ENCODE data around the gene PLCG2. TPM values are rescaled to one million over a fixed set of nuclear protein-coding genes. Genes with fewer than 3 reads are reported as not detected.
"Not testable (repeated sequence)": the region's sequence is repeated elsewhere in the genome, so short reads cannot be mapped to it uniquely, and the experiment has no call there.

The PLCG2 gene
- total RNA-seq, 1 experiment from 2014 or later = 3.8 TPM

DNA sequence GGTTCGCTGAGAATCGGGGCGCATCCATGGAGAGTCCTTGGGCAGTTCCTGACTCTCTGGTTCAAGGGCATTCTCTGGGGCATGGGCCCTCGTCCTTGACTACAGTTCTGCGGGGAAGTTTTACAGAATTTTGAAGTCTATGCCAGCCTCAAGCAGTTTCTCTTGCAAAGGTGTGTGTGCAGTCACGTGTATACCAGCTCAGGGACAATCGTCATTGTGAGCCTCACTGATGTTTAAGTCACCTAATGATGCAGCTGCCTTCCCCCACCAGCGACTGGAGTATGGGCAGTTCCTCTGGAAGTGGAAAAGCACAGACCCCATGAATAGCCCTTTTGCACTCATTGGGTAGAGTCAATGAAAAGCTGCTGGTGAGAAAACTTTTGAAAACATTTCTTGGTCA lies 1.3 kb downstream of the PLCG2 start:
- in situ Hi-C loops (cut with HindIII; ENCODE audit: low pct_unique_long_range_greater_than_20kb, low sequenced_read_pairs) = no loop called here
- DNase-seq (ENCODE audit: low read depth, low spot score) = no peak

DNA sequence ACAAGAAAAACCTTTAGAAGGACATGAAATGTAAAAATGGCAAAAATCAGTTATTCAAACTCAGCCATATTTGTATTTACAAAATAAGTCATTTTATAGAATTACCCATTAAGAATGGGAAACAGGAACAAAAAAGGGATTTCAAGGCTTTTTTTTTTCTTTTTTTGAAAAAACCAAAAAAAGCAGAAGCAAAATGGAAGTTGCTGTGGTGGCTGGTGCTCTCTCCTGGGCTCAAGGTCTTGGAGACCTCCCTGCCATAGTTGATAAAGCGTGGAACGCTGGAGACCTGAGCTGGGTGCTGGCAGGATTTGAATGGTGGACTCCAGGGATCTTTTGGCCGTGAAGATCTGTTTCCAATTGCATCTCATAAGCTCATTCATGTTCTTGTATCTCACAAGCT lies 3.1 kb downstream of the PLCG2 start:
- DNase-seq (ENCODE audit: low read depth, low spot score) = no peak
- in situ Hi-C loops (cut with HindIII; ENCODE audit: low pct_unique_long_range_greater_than_20kb, low sequenced_read_pairs) = no loop called here

DNA sequence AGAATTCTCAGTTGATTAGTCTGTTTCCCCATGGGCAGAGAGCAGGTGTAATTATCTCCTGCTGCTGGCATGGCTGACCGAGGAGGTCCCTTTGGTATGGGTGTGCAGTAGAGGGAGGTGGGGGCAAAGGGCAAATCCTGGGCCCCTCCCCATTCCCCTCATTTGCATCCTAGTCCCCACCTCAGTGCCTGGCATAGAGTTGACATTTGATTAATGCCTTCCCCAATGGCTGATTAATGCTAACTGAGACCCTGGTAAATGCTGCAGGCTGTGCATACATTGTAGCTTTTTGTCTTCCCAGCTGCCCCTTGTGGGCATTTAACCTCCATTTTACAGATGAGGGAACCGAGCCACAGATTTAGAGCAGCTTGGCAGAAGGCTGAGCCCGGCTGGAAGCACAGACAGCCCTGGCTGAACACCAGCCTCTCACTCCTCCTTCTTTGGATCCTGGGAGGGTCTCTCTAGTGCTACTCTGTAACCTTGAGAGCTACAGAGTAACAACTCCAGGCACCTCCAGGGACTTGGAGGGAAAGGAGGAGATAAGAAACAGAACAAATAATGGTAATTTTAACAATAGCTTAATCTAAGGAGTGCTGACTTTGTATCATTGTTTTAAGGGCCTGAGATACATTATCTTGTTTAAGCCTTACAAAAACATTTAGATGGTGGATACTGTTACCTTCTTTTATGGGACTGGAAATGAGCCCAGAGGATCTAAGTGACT lies 5.1 kb downstream of the PLCG2 start:
- DNase-seq (ENCODE audit: low read depth, low spot score) = no peak
- in situ Hi-C loops (cut with HindIII; ENCODE audit: low pct_unique_long_range_greater_than_20kb, low sequenced_read_pairs) = no loop called here

DNA sequence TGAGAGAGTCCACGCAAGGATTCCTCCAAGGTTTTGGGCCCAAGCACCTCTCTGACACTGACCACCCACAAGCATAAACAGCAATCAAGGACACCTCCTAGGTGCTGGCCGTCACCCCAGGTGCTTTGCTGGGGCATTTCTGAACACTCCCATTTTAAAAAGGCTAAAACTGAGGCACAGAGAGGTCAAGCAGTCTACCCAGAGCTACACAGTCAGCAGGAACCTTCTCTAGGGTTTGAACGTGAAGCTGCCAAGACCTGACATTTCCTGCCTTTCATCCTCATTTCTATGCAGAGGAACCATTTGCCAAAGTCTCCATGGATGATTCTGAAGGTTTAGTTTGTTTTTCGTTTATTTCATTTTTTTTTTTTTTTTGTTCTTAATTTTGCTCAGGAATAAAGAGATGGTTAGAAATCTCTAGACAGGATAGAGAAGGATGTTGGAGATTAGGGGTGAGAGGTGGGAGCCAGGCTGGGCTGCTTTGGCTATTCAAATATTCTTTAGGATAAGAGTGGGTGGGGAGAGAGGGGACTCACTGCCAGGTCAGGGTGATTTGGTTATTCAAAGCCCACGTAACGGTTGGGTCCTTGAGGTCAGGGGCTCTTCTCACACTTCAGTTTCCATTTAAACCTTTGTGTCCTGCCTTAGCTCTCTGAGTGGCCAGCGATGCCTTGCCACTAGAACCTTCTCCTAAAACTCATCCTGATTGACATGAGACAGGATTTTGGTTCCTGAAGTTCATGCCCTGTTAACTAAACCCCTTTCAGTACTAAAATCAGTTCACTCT lies 6.2 kb downstream of the PLCG2 start:
- in situ Hi-C loops (cut with HindIII; ENCODE audit: low pct_unique_long_range_greater_than_20kb, low sequenced_read_pairs) = no loop called here
- DNase-seq (ENCODE audit: low read depth, low spot score) = no peak

DNA sequence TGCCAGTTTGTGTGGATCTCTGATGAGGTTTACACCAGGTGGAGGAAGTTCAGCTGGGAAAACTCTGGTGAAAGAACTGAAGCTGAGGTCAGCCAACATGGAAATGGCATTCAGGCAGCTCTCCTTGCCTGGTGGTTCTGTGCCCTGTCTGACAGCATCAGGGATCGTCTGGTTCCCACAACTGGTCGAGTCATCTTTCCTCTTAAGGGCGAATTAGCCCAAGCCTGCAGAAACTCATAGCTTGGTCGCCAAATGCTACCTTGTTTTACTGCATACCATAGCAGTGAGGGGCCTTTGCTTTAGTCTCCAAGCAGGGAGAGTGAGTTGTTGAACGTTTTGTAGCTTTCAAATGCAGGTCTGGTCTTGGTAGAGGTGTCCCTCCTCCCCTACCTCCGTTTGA lies 7.2 kb downstream of the PLCG2 start:
- in situ Hi-C loops (cut with HindIII; ENCODE audit: low pct_unique_long_range_greater_than_20kb, low sequenced_read_pairs) = no loop called here
- no peak for DNase-seq (ENCODE audit: low read depth, low spot score)

DNA sequence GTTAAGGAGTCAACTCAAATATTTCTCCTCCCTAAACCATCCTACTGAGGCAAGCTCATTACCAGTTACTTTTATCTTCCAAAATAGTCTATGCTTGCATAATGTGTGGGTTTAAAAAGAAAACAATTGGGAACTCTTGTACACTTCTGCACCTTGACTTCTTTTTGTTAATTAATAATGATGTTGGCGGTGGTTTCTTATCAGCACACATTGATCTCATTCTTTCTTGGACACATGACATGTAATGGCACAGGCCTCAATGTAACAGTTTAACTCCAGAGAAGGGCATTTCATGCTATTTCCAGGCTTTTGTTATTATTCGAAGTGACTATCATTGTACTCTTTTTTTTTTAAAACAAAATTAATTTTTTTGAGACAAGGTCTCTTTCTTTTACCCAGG lies 7.8 kb downstream of the PLCG2 start:
- DNase-seq (ENCODE audit: low read depth, low spot score) = no peak
- in situ Hi-C loops (cut with HindIII; ENCODE audit: low pct_unique_long_range_greater_than_20kb, low sequenced_read_pairs) = no loop called here

DNA sequence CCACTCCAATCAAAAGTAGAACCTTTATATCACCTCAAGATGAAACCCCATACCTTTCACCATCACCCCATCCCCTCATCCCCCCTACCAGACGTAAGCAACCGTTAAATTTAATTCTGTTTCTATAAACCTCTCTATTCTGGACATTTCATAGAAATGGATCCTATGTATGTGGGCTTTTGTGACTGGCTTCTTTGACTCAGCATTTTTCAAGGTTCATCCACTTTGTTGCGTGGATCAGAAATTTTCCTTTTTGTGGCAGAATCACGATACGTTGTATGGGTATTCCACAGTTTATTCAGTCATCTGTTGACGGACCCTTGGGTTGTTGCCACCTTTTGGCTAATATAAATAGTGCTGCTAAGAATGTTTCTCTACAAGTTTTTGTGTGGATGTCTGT lies 8.6 kb downstream of the PLCG2 start:
- no peak for DNase-seq (ENCODE audit: low read depth, low spot score)
- in situ Hi-C loops (cut with HindIII; ENCODE audit: low pct_unique_long_range_greater_than_20kb, low sequenced_read_pairs) = no loop called here

DNA sequence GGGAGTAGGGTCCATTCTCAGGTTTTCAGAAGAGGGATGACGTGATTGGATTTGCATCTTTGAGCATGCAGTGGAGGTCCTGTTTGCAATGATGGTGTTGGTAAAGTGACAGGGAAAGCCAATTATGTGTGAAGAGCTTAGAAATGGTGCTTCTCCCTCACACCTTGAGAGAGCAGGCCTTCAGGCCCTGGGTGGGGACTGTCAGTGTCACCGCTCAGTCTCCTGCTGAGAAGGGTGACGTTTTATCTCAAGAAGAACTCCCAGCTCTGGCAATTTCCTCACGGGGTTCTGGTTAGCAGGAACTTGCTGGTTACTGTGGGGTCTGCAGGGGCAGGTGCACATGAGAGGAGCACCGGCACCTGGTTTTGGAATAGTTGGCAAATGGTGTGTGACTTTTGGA lies 11.2 kb downstream of the PLCG2 start:
- DNase-seq (ENCODE audit: low read depth, low spot score) = no peak
- in situ Hi-C loops (cut with HindIII; ENCODE audit: low pct_unique_long_range_greater_than_20kb, low sequenced_read_pairs) = no loop called here

DNA sequence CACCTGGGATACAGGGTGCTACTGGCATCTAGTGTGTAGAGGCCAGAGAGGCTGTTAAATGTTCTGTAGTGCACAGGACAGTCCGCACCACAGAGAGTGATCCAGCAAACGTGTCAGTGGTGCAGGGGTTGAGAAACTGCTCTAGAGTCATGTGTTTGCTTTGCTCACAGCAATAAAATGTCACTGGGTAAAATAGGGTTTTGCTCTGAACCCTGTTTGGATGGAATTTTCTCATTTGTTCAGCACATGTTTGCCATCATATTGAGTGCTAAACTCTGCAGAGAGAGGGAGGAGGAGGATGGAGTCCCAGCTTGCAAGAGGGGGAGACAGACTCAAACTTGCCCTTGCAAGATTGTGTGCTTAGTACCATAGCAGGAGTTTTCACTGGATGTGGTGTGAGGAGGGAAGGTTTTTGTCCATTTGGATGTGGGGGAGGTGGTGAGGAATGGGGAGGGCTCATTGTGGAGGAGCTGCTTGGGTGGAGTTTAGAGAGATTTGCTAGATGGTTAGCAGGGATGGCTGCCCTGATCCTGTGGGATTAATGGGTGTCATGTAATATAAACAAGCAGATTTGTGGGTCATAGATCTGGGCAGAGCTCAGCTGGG lies 11.8 kb downstream of the PLCG2 start:
- in situ Hi-C loops (cut with HindIII; ENCODE audit: low pct_unique_long_range_greater_than_20kb, low sequenced_read_pairs) = no loop called here

DNA sequence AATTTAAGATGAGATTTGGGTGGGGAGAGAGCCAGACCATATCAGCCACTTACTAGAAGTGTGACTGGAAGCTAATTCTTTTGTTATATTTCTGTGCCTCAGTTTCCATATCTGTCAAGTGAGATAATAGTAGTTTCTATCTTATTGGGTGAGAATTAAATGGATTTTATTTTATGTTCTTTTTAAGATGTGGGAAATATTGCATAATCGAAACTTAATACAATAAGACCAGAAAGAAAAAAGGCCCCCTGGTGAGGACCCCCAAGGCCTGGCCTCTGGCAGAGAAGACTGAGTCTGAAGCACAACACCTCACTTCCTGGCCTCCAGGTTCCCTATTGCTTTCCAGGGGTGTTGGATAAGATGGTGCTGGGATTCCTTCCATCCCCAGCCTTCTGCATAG lies 13.7 kb downstream of the PLCG2 start:
- in situ Hi-C loops (cut with HindIII; ENCODE audit: low pct_unique_long_range_greater_than_20kb, low sequenced_read_pairs) = no loop called here
- no peak for DNase-seq (ENCODE audit: low read depth, low spot score)

More for the DNA sequence above, 11.8 kb downstream of the PLCG2 start:
- DNase-seq (ENCODE audit: low read depth, low spot score) = no peak

DNA sequence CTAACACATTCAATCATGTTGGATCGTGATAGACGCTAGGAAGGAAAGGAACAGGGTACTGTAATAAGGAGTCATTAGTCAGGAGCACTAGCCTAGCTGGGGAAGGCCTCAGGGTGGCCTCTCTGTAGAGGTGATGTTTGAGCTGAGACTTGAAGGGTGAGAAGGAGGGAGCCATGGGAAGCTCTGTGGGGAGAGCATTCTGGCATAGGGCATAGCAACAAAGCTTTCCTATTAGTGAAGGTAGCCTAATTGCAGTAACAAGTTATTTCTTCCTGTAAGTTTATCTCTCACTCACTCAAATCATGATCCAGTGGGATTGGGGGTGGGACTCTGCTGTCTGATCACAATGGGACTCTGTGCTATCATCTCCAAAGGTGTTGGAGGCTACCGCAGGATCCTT lies 16.1 kb downstream of the PLCG2 start:
- in situ Hi-C loops (cut with HindIII; ENCODE audit: low pct_unique_long_range_greater_than_20kb, low sequenced_read_pairs) = no loop called here
- no peak for DNase-seq (ENCODE audit: low read depth, low spot score)

DNA sequence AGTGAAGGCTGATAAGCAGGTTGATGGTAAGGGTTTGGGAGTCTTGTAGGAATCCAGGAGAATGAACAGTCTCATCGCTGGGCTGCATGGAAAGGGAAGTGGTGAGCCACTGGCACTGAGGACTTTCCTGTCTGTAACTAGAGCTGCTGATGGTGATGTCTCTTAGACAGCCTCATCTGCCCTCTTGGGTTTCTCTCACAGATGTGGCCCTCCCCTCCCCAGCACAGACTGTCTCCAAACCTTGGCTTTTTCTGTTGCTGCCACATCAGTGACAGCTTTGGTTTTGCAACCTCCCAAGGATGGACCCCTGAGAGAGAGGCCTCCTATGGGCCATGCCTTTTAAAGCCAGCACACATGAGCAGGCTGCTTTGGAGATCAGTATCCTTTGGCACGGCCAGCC lies 16.9 kb downstream of the PLCG2 start:
- in situ Hi-C loops (cut with HindIII; ENCODE audit: low pct_unique_long_range_greater_than_20kb, low sequenced_read_pairs) = no loop called here
- DNase-seq (ENCODE audit: low read depth, low spot score) = no peak

DNA sequence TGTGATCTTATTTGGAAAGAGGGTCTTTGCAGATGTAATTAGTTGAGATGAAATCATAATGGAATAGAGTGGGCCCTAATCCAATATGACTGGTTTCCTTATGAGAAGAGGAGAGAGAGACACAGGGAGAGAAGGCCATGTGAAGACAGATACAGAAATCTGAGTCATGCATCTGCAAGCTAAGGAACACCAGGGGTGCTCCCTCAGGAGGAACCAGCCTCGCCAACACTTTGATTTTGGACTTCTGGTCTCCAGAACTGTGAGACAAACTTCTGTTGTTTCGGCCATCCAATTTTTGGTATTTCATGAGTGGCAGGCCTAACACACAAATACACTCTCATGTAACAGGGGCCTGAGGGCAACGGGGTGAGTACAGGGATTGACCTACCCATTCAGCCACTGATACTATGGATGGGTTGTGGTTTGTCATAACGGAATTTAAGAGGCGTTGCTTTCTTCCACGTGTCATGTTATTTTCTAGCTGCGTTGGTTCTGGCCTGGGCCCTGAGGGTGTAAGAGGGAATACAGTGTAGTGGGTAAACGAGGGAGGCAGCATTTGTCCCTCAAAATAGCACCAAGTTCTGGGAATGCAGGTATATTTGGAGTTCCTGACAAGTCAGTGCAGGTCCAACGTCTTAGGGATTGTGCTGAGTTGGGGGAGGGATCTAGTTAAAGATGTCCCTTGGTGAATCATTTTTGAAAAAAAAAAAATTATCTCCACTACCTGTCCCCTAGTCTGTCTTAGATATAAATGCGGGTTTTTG lies 17.7 kb downstream of the PLCG2 start:
- in situ Hi-C loops (cut with HindIII; ENCODE audit: low pct_unique_long_range_greater_than_20kb, low sequenced_read_pairs) = no loop called here
- DNase-seq (ENCODE audit: low read depth, low spot score) = no peak

DNA sequence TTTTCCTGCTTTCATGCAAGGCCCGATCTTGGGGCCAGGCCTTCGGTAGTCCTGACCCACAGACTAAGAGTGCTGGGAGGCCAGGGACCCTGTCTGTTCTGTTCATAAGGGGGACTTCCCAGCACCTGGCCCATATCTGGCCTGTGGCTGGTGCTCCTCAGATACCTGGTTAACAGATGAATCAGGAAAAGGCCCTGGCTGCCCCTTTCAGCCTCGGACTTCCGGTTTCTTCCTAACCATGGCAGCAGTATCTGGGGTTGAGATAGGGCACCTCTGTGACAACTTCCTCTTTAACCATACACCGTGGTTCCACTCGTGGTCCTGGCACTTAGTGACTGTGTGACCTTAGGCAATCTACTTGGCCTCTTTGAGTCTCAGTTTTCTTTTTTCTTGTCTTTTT lies 18.4 kb downstream of the PLCG2 start:
- no peak for DNase-seq (ENCODE audit: low read depth, low spot score)
- in situ Hi-C loops (cut with HindIII; ENCODE audit: low pct_unique_long_range_greater_than_20kb, low sequenced_read_pairs) = no loop called here

DNA sequence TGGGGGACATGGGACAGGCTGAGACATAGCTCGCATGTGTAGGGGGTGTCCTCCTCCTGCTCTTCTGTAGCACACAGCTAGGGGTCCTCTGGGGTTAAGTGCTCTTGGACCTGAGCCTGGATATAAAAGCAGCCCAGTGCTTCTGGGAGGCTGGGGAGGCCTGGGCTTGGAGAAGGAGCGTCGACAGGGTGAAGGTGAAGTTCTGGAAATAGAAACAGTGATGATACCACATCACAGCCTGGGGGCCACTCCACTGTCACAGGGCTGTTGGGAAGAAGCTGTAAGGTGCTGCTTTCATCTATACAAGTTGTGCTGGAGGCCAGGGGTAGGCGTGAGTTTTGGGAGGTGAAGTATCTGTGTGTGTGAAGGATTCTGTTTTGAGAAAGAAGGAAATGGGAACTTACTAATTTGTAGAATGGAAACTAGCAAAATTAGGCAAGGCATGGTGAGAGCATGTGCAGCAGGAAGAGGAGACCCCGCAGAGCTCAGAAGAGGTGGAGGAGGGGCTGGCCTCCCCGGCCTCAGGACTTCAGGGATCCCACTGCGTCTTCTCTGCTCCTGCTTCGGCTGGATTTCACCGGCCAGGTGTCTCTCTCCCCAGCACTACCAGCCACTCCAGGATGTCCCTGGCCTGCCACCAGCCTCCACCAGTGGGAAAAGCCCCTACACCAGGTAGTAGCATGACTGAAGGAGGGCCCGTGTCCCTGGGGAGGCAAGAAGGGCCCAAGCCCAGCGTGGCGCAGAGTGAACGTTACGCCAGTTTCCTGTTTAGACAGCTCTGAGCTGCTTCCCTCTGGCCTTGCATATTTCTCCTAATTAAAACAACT lies 19.4 kb downstream of the PLCG2 start:
- no peak for DNase-seq (ENCODE audit: low read depth, low spot score)
- in situ Hi-C loops (cut with HindIII; ENCODE audit: low pct_unique_long_range_greater_than_20kb, low sequenced_read_pairs) = no loop called here

DNA sequence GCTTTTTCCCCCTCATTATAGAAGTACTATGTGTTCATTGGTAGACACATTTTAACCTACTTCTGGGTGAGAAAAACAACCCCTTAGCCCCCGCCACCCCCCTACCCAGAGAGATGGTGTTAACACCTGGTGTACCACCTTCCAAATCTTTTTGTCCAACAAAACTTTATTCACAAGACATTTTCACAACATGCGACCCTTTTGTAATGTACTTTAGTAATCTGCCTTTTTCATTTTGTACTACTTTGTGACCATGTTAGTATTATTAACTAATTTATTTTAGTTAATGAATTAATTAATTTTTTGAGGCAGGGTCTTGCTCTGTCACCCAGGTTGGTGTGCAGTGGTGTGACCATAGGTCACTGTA lies 20.0 kb downstream of the PLCG2 start:
- no peak for DNase-seq (ENCODE audit: low read depth, low spot score)
- in situ Hi-C loops (cut with HindIII; ENCODE audit: low pct_unique_long_range_greater_than_20kb, low sequenced_read_pairs) = no loop called here

DNA sequence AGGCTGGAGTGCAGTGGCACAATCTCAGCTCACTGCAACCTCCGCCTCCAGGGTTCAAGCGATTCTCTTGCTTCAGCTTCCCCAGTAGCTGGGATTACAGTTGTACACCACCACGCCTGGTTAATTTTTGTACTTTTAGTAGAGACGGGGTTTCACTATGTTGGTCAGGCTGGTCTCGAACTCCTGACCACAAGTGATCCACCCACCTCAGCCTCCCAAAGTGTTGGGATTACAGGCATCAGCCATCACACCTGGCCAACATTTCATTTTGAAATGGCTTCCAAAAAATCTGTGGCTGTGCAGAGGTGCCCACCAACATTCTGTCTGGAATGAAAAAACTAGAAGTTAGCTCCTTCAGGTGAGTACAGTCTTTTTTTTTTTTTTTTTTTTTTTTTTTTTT lies 22.6 kb downstream of the PLCG2 start:
- DNase-seq (ENCODE audit: low read depth, low spot score); in situ Hi-C loops (cut with HindIII; ENCODE audit: low pct_unique_long_range_greater_than_20kb, low sequenced_read_pairs): not testable (repeated sequence)
